Suprapubic skin (tissue), 3 donors: ENCODE data around the gene SLX9.

Experiments used
- CTCF ChIP-seq, 2 donors: fragments of 200-600 bp in 1 of 2; fragments of 450-650 bp in 1 of 2; sonication (generic) in 1 of 2; IDR thresholded peaks; one replicate each; pipeline ENCODE4 v1.5.1; 2016 to 2019; ENCODE audit warnings: antibody characterized with exemption in 2 of 2, mild to moderate bottlenecking in 1 of 2, moderate library complexity in 1 of 2
- POLR2A ChIP-seq, 2 donors: fragments of 450-650 bp; IDR thresholded peaks; one replicate each; pipeline ENCODE4 v1.6.1; 2017; ENCODE audit warnings: antibody characterized with exemption in 2 of 2, mild to moderate bottlenecking in 2 of 2, moderate library complexity in 2 of 2

- TF ChIP-seq POLR2A (IDR thresholded peaks at IDR 0.05): no peak
- TF ChIP-seq CTCF (IDR thresholded peaks at IDR 0.05): no peak
Measured at GRCh38 chr21:44935533-44935927, 4.3 kb upstream of the SLX9 start.
